Medulla oblongata (tissue), 1 donor: ENCODE data around the gene MTAP.
A peak's percentile ranks its signal among the peaks of the same experiment; 100 is the strongest.

Experiments
- DNase-seq: peaks from one replicate; pipeline ENCODE4 v3.0.0-alpha.2; 2015; ENCODE audit errors: extremely low spot score

Gene MTAP

DNA sequence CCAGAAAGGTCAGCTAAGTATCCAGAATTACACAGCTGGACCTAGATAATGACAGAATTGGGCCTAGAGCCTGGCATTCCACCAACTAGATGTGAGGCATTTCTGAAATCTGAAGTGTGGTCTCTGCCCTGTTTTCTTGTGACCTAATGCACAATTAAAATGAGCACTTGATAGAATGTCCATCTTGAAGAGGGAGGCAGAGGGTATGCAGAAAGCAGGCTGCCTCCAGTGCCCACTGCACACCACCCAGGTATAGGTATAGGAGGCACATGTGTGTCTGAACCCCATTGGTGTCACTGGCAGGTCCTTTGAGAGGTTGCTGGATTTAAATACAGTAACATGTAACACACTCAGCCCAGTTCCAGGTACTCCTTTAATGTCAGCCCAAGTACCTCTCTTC lies 2.4 kb downstream of the MTAP start:
- no peak for DNase-seq

DNA sequence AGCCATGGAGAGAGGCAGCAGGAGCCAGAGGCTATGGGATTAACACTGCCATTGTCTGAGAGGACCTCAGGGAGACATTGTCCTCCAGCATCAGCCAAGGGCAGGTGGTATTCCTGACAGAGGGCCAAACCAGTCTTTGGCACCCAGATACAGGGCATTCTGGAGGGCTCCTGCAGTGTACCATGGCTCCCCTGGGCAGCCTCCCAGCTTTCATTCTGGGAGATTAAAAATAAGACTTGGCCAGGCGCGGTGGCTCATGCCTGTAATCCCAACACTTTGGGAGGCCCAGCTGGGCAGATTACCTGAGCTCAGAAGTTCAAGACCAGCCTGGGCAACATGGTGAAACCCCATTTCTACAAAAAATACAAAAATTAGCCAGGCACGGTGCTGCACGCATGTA lies 4.2 kb downstream of the MTAP start:
- no peak for DNase-seq

DNA sequence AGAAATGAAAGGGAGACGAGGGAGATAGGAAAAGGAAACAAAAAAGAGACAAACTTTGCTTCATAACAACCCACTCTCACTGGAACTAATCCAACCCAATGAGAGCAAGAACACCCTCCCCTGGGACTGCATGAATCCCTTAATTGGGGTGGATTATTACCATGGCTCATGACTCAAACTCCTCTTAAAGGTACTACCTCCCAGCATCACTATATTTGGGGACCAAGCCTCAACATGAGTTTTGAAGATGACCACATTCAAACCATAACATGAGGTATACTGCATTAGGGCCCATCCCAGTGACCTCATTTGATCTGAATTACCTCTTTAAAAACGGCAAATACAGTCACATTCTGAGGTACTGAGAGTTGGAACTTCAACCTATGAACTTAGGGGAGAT lies 8.0 kb downstream of the MTAP start:
- no peak for DNase-seq

DNA sequence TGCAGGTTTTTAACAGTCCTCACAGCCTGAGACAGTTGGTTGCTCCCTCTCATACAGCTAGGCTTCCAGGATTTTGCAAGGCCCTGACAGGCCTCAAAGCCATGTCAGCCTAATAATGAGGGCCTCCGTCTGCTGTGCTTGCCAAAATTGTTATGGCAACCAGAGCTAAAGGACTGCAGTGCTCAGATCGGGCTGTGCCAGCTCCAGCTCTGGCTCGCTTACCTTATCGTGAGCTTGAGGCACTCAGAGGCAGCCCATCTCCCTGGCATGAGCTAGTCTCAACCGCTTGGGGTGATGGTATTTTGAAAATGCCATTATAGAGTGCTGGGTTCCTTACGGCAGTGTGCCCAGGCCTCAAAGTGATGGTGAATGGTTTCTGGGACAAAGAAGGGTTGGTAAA lies 8.4 kb downstream of the MTAP start:
- peak; percentile 42 for DNase-seq

DNA sequence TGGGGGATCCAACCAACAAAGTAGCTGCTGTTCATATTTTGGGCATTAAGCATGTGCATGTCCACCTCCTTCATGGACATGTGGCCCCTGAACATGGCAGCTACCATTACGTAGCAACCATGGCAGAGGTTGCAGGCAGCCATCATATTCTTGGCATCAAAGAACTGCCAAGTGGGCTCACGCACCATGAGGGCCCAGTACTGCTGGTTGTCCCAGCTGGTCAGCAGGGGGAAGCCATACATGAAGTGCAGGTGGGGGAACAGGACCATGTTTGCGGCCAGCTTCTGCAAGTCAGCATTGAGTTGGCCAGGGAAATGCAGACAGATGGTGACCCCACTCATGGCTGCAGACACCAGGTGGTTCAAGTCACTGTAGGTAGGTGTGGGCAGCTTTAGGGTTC lies 9.5 kb downstream of the MTAP start:
- no peak for DNase-seq

DNA sequence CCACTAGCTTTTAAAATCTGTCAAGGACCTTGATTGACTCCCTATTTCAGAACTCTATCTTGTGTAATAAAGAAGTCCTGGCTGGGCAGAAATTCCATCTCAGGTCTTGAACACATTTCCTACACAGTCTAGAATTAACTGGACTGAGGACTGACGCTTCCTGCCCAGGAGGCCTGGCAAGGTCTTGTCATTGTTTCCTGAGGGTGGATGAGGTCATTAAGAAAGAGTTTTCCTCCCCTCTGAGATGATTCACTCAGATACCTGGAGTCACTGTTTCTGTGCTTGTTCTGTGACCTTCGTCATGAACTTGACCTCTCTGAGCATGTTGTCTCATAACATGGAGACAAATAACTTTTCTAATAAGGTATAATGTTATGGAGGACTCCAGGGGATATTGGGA lies 10.0 kb downstream of the MTAP start:
- DNase-seq, result no peak

DNA sequence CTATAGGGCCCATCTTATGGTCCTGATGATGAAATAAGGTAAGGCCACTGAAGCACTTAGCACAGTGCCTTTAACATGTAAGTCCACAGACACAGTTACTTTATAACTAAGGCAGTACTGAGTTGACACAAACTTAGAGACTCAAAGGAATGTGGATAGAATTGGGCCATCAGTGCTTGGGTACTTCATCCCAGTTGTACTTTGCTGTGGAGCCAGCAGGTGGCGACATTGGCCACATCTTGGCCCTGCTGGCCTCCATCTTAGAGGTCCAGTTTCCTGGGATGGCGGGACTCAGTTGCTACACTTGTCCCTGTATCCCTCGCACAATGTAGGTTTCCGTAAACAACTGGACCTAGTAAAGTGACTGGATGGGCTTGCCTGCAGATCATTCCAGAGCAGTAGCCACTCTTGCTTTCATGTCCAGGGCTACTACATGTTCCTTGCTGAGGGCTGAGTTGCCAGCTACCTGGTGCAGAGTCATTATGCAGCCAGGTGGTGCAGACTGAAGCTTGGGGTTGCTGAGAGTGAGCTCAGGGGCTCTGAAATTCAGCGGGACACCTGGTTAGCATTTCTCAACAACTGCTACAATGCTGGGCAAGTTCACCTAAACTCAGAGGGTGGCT lies 10.6 kb downstream of the MTAP start:
- peak; percentile 82 for DNase-seq

DNA sequence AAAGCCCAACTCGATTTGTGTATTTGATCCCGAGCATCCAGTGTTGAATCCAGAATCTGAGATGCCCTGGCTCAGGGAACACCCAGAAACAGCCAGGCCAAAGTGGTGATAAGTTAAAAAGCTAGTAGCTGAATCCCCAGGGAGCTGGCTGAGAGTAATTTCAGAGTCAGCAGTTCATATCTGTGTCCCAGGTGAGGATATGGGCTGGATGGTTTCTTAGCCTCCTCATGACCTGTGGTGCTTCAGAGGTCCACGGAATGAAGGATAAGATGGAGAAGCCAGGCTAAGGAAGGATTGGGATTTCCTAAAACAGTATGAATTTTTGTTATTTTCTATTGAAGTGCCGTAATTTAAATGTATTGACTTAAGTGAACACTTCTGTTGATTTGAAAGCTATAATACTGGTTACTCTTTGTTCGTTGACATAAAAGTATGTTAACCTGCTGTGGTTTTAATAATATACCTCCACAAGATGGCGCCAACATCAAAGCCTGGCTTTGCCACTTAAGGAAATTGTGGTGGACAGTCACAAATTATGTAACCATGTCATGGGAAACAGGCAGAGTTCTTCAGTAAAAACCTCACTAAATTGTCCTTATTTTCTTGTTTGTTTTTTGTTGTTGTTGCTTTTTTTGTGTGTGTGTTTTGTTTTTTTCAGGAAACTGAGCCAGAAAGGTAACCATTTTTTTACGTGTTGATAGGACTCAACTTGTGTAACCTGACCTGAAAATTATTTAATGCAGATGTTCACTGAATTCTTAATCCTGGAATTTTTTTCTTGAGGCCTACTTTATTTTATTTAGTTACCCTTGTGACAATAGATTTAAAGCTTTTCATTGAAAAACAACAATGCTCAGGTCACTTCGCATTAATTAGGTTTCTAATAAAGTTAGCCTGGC lies 11.4 kb downstream of the MTAP start:
- DNase-seq, result peak; percentile 94

DNA sequence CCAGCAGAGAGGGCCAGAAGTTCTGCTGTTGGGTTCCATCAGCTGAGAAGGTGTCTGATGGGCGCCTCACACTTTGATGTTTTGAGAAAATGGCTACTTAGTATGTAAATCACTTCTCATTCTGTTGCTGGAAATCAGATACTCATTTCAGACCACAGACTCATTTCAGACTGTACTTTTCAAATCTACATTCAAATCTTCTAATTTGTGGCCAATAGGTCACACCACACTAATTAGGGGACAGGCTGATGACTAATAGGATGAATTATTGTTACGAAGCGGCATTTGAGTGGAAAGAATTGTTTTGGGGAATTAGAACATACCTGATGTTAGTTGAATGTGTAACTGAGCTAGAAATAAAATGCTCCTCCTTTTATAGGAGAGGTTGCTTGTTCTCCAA lies 13.2 kb downstream of the MTAP start:
- DNase-seq, result no peak

DNA sequence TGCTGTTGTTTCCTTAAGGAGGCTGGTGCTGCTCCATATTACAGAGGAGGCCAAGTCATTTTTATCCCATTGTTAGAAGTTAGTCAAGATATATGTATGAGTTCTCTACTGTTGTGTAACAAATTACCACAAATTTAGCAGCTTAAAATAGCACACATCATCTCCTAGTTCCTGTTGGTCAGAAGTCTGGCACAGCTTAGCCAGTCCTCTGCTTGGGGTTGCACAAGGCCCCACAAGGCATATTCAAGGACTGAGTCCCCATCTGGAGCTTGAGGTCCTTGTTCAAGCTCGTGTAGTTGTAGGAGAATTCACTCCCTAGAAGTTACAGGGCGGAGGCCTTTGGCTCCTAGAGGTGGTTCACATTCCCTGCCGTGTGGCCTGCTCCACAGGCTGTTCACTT lies 14.7 kb downstream of the MTAP start:
- DNase-seq, result no peak

DNA sequence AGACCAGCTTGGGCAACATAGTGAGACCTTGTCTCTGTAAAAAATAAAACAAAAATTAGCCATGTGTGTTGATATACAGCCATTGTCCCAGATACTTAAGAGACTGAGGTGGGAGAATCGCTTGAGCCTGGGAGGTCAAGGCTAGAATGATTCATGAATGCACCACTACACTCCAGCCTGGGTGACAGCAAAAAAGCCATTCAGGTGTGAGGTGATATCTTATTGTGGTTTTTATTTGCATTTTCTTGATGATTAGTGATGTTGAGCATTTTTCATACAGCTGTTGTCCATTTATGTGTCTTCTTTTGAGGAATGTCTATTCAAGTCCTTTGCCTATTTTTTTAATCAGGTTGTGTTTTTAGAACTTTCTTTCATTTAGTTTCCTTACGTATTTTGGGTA lies 23.2 kb downstream of the MTAP start:
- no peak for DNase-seq

DNA sequence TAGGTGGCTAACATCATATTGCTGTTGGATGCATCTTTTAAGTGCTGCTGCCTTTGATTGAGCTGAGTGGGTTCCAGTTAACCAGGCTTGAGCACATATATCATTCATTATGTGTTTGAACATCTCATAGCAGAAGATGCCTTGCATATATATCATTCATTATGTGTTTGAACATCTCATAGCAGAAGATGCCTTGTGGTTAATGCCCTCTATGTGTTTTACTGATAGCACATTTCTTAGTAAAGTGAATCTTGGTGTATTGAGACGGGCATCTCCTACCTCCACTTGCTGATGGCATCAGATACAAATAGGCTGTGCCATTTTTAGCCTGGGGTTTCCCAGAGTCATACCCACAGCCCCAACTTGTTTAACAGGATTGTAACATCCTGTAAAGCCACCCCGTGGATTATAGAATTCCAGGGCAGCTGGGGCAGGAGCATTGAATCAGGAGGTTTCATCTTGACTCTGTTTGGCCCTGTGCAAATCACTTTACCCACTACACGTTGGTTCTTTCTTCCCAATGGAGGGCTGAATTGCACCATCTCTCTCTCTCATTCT lies 26.5 kb downstream of the MTAP start:
- no peak for DNase-seq

DNA sequence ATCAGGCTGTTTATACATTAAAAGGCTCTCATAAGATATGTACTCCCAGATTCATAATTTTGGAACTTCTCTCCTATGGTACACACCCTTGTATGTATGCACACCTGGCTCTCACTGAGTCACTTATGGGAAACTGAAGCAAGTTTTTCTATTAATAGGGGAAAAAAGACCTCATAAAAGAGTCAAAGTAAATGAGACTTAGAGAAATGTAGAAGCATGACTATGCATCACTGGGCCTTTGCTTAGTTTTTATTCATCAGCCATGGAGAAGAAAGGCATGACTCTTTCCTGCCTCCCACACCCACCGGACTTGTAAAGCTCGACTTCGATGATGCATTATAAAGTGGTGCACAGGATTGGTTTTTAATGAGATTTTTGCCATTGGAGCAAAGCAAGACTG lies 28.2 kb downstream of the MTAP start:
- no peak for DNase-seq

DNA sequence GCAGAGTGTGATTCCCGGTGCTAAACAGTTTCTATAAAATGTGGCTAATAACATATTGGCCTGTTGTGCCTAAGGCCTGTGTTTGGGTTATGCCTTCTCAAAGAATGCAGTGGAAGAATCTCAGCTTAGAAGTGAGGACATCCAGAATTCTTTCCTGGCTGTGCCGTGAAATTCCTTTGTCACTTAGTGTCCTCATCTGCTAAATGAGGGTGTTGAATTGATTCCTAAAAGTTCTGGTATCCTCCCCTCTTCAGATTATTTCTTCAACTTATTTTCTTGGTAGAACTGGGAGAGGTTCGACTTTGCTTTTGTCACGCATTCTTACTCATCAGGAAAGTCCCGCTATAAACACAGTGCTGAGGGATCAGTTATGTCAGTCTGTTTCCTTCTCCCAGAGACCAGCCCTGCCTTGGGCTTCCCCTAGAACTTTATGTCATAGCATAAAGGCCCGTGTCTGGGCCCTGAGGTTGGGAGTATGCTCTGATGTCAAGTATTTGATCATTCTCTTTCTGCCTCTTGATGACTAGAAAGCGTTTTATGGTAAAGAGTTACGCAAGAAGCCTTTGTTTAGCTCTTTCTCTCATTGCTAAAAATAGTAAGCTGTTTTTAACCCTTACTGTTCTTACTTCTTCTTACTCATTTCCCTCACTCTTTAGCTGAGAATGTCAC lies 29.5 kb downstream of the MTAP start:
- no peak for DNase-seq

DNA sequence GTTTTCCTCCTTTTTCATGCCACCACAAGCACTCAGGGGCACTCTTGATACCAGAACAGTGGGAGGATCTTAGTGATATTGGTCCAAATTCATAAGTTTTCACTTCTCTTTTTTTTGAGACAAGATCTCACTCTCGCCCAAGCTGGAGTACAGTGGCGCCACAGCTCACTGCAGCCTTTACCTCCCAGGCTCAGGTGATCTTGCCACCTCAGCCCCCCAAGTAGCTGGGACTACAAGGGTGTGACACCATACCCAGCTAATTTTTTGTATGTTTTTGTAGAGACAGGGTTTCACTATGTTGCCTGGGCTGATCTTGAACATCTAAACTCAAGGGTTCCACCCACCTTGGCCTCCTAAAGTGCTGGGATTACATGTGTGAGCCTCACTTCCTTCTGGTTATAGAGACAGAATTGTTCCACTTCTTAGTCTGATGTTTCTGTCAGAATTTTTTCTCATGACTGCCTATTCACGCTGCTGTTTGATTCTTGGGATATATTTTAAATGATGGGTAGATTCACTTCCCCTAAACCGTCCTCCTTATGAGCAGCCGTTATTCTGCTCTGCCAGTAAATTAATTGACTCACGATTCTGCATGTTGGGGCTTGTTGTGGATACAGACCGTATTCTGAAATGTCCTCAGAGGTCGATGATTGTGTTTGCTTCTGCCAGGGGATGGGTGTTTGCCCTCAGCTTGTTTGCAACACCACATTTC lies 30.8 kb downstream of the MTAP start:
- no peak for DNase-seq

DNA sequence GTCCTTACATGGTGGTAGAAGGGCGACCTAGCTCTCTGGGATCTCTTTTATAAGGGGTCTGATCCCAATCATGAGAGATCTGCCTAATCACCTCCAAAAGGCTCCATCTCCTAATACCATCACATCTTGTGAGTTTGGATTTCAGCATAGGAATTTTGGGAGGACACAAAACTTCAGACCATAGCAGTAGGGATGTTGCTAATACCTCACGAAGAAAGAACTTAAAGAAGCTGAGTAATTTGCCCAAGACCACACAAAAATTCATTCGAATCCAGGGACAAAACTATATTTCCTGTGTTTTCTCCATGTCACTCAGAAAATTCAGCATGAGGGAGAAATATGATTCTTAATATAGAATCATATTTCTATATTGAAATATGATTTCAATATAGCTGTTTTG lies 32.7 kb downstream of the MTAP start:
- no peak for DNase-seq

DNA sequence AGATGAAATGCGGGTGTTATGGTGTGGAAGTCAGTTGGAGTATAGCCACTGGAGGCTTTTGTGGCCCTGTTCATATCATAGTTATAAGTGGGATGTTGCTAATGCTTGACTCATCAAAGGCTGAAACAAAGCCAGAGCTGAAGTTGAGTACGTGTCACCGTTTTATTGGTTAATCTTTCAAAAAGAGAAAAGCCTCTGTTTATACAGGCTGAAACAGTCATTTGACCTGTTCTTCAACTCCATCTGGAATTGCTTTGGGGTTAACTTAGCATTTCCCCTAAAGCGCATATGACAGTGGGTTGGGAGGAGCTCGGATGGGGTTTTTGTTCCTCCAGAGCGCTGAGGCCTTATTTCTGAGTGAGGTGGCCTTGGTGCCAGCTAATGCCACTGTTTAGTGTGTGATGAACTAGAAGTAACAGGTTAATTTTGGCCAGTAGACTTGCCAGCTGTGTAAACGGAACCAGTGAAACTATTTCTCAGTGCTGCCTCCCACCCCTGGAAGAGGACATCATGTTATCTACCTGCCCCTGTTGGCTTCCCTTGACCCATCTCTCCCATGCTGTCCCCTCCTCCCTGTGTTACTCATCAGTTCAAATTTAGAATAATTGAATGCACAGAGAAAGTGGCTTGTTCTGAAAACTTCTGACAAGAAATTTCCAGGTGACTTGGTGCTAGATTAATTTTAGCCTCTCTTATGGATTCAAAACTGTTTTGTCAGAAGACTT lies 34.2 kb downstream of the MTAP start:
- no peak for DNase-seq

DNA sequence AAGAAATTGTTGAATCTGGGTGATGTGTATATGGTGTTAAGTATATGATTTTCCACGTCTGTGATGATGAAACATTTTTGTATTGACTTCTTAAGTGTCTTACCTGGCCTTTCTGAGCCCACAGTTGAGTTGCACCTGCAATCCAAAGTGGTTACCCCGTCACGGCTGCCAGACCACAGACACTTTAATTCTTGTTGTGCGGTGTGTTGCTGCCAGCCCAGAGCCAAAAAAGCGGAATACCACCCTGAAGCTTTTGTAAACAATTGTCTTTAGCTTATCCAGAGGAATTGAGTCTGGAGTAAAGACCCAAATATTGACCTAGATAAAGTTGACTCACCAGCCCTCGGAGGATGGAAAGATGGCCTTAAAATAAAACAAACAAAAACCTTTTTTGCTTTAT lies 35.1 kb downstream of the MTAP start:
- DNase-seq, result no peak

DNA sequence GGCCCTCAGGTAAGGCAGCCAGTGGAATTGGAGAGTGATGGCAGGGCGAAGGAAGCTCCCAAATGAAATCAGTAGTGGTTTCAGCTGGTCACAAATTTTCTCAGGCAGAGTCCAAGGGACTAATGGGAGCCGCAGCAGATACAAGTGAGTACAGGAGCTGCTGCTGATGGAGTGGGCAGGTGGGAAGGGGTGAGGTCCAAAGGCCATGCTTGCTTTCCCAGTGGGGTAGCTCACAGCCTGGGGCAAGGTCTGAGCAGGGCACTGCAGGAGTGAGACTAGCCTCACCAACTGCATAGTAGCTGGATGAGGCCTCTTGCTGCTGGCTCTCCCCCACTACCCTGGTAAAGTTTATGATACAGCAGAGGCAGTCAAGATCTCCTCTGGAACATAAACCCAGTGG lies 38.2 kb downstream of the MTAP start:
- DNase-seq, result no peak

DNA sequence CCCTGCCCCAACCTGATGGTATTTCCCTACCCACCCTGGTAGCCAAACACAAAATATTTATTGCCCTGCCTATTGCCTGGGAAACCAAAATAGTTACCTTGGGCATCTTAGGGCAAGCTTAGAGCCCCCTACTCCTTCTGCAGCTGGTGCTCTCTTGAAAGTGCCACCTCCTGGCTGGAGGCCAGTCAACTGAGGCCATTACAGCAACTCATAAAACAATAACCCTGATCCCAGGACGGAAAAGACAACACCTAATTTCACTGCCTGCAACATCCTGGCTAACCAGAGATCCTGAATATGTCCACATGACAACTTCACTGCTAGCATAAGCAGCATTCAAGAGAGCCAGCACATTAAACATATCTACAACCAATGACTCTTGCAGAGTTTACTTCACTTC lies 38.7 kb downstream of the MTAP start:
- no peak for DNase-seq

DNA sequence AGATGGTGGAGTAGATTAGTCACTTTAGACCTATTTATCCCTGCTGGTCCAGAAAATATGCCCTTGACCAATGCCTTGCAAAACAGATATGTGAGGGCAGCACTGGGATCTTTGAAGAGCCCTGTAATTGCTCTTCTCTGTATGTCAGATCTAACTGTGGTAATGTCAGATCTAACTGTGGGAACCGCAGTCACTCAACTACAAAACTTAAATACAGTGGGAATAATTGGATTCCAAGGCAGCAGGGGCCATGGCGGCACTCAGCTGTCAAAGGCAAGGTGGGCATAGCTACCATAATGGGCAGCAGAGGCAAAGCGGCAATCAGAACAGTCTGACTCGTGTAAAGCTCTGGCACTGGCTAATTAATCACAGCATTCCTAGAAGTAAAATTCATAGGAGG lies 46.2 kb downstream of the MTAP start:
- DNase-seq, result no peak
